ENCODE results near the gene HMGCR.

The HMGCR gene

DNA sequence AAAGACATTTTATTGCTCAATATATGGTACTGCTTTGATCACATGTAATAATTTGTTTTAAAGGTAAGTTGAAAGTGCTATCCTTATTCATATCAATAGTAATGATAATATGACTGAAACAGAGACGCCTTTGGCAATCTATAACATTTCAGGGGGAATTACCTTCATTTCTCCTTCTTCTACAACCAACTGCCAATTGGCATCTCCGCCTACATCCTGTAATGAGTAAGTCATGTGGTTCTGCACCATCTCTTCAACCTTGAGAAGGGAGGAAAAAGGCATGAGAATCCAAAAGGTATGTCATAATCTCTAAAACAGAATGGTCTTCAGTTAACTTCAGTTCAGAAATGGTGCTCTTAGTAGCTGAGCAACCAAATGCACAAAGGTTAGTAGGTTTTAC lies 52.4 kb downstream of the HMGCR start:
- DNase-seq: no peak

DNA sequence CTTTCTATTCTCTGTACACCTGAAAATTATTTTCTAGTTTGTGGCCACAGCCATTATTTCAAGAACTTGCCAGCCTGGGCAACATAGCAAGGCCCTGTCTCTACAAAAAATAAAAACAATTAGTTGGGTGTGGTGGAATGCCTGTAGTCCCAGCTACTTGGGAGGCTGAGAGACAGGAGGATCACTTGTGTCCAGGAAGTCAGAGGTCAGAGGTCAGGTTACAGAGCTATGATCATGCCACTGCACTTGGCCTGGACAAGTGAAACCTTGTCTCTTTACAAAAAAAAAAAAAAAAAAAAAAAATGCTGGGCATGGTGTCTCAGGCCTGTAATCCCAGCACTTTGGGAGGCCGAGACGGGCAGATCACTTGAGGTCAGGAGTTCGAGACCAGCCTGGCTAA lies 58.3 kb downstream of the HMGCR start:
- no peak for DNase-seq

DNA sequence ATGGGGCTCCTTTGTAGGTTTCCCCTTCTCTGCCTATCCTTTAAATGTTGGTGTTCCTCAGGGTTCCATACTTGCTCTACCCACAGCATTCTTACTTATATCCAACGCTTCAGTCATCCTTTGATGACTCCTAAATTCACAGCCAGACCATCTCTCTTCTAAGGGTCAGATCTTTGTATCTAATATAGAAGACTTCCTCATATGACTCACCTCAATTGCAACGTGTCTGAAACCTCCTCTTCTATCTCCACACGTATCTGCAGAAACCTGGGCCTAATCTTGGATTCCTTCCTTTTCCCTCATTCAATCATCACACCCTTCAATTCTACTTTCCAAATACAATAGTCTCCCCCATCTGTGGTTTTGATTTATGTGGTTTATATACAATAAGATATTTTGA lies 68.3 kb downstream of the HMGCR start:
- DNase-seq: no peak
